OCI-LY7 (cell line): ENCODE data around the gene SMIM27. TPM values are rescaled to one million over a fixed set of nuclear protein-coding genes. Genes with fewer than 3 reads are reported as not detected.

Experiments
- Bru-seq: library from RNA; stranded (reverse); fragments of 400-500 nt; gene quantifications from one replicate; lab custom pipeline; 2021; lab: Mats Ljungman, UMichigan
- BruChase-seq, 2 experiments: library from RNA; stranded (reverse); fragments of 400-500 nt; gene quantifications; one replicate each; lab custom pipeline; 2021; lab: Mats Ljungman, UMichigan
- BruUV-seq: library from RNA; stranded (reverse); fragments of 400-500 nt; replicated peaks from 2 replicates; lab custom pipeline; 2021; lab: Mats Ljungman, UMichigan
- CTCF ChIA-PET: fragments of 300-600 bp; sonication (Branson Sonifier 250); formaldehyde crosslinking; loops from one replicate; lab custom pipeline; 2022; ENCODE audit warnings: antibody characterized with exemption; ENCODE audit not compliant: unreplicated experiment; lab: Charles Lee
- POLR2A ChIA-PET: fragments of 300-600 bp; sonication (Branson Sonifier 250); formaldehyde crosslinking; loops from one replicate; lab custom pipeline; 2022; ENCODE audit warnings: antibody characterized with exemption; lab: Charles Lee
- DNase-seq: peaks from one replicate; pipeline ENCODE4 v3.0.0-alpha.2; 2015; ENCODE audit warnings: low spot score
- H2AFZ ChIP-seq: fragments of 200-600 bp; sonication (generic), shearing (Covaris generic); 2 replicates; pipeline ENCODE4 v1.6.1; 2014; ENCODE audit warnings: mild to moderate bottlenecking, antibody characterized with exemption, low read length, moderate library complexity
- H3K27ac ChIP-seq: fragments of 200-600 bp; sonication (generic); 2 replicates; pipeline ENCODE4 v1.5.1; 2014; ENCODE audit warnings: mixed run types, low read depth, mild to moderate bottlenecking, moderate library complexity, low read length, inconsistent platforms; ENCODE audit not compliant: poor library complexity, severe bottlenecking
- H3K36me3 ChIP-seq: fragments of 200-600 bp; sonication (generic); 2 replicates; pipeline ENCODE4 v1.6.1; 2014; ENCODE audit warnings: mild to moderate bottlenecking, antibody characterized with exemption, low read length, moderate library complexity, mixed read lengths; ENCODE audit not compliant: insufficient read depth
- H3K4me1 ChIP-seq: fragments of 200-600 bp; sonication (generic); 2 replicates; pipeline ENCODE4 v1.5.1; 2014; ENCODE audit warnings: mild to moderate bottlenecking, low read length; ENCODE audit not compliant: insufficient read depth, poor library complexity, severe bottlenecking
- H3K4me2 ChIP-seq: fragments of 200-600 bp; sonication (generic); 2 replicates; pipeline ENCODE4 v1.6.1; 2014; ENCODE audit warnings: mild to moderate bottlenecking, low read length
- H3K4me3 ChIP-seq: fragments of 200-600 bp; sonication (generic); 2 replicates; pipeline ENCODE4 v1.5.1; 2014; ENCODE audit warnings: mild to moderate bottlenecking, low read depth, low read length; ENCODE audit not compliant: poor library complexity, severe bottlenecking
- H3K79me2 ChIP-seq: fragments of 200-600 bp; sonication (generic); 2 replicates; pipeline ENCODE4 v1.6.1; 2016; ENCODE audit warnings: low read depth, mild to moderate bottlenecking, low read length, moderate library complexity, mixed read lengths; ENCODE audit not compliant: insufficient read depth
- H3K9me2 ChIP-seq: fragments of 200-600 bp; sonication (generic); 2 replicates; pipeline ENCODE4 v1.6.1; 2016; ENCODE audit warnings: mild to moderate bottlenecking, low read length, mixed read lengths; ENCODE audit not compliant: insufficient read depth
- H3K9me3 ChIP-seq: fragments of 200-600 bp; sonication (generic); 2 replicates; pipeline ENCODE4 v1.6.1; 2014; ENCODE audit warnings: mild to moderate bottlenecking, mixed run types, low read length, mixed read lengths
- H4K20me1 ChIP-seq: fragments of 200-600 bp; sonication (generic); 2 replicates; pipeline ENCODE4 v1.6.1; 2014; ENCODE audit warnings: mild to moderate bottlenecking, antibody characterized with exemption, low read length, moderate library complexity, mixed read lengths; ENCODE audit not compliant: insufficient read depth
- CTCF ChIP-seq: fragments of 200-600 bp; sonication (generic); conservative IDR thresholded peaks from 2 replicates; pipeline ENCODE4 v1.5.1; 2014; ENCODE audit warnings: mild to moderate bottlenecking, antibody characterized with exemption, low read length, moderate library complexity, mixed read lengths
- EZH2phosphoT487 ChIP-seq: fragments of 200-600 bp; sonication (generic); IDR thresholded peaks from 2 replicates; pipeline ENCODE4 v1.6.1; 2018; ENCODE audit warnings: low read depth, borderline replicate concordance, mild to moderate bottlenecking, mixed run types, antibody characterized with exemption, low read length, moderate library complexity, mixed read lengths
- intact Hi-C: fragments of 100-400 bp; cut with micrococcal nuclease; formaldehyde crosslinking; loops from one replicate; pipeline ENCODE4 v1.10.0; 2022; ENCODE audit not compliant: unreplicated experiment
- long read RNA-seq: library from polyadenylated mRNA; stranded (forward); transcript quantifications from one replicate; pipeline ENCODE4 v2.0.0, GENCODE V29; 2022
- total RNA-seq, 2 experiments: library from RNA; depleted of rRNA in 1 of 2; stranded (reverse); fragments of >200 nt in 1 of 2; shearing (Covaris generic) in 1 of 2; gene quantifications; 2 replicates each; pipeline ENCODE4 v1.2.3, GENCODE V29; 2014 to 2022

The SMIM27 gene
- total RNA-seq (2014; rRNA removed; shearing (Covaris generic)) (17.6 and 19.5 TPM in 2 replicates), total RNA-seq (2022) (21.2 and 36.6 TPM in 2 replicates), Bru-seq, nascent RNA (percentile 47 among the genes with signal in this experiment), BruChase-seq, experiment 1, labeled RNA remaining after a 6-hour chase (percentile 41 among the genes with signal in this experiment), BruChase-seq, experiment 2, labeled RNA remaining after a 2-hour chase (percentile 41 among the genes with signal in this experiment)
- long read RNA-seq, partial matches to known transcripts, result 68 of 79 reads
- long read RNA-seq, other reads (novel, unspliced or antisense), result 6 of 79 reads

GRCh38 chr9:32552172-32552872, at the start of gene SMIM27, which contains the start of gene TOPORS:
Gene SMIM27, plus strand, starts transcription at chr9:32552327. Its CDS starts 108 bp downstream, at chr9:32552435.
Gene TOPORS, minus strand, starts transcription at chr9:32552586. Its CDS starts 150 bp downstream, at chr9:32552436.
- TF ChIP-seq CTCF, result 0 out of 2 replicates have a peak, but pooled peaks have one; percentile 37
- TF ChIP-seq EZH2phosphoT487, result no peak
- peak; percentile 94 for DNase-seq
- H4K20me1 ChIP-seq, result no peaks in the 10 kb centered on the region
- H2AFZ ChIP-seq, result peak within 1 kb of the TSS; percentile 82
- peak within 1 kb of the TSS; percentile 82 for H3K4me3 ChIP-seq
- BruUV-seq, result TSS peak; percentile 82
- H3K9me2 ChIP-seq, result no peaks in the 10 kb centered on the region
- H3K9me3 ChIP-seq, result no peaks in the 10 kb centered on the region
- CTCF ChIA-PET, result interaction anchor here (1.1 kb wide), 1 partner anchor 20 kb away, joined by 3 read pairs; no protein-coding TSS in a partner anchor
- peak within 1 kb of the TSS; percentile 87 for H3K4me2 ChIP-seq
- H3K4me1 ChIP-seq, result peaks cover 21% of the 10 kb centered on the region
- POLR2A ChIA-PET, result interaction anchor here (0.6 to 3.1 kb wide), 6 partner anchors 11 to 1627 kb away, joined by 3 to 14 read pairs (median 4); partner anchors contain the start of gene RIGI
- H3K27ac ChIP-seq, result peak within 1 kb of the TSS; percentile 89
- peaks cover 23% of the 10 kb centered on the region; the same call in 1 of the 2 replicates for H3K36me3 ChIP-seq
- intact Hi-C loops, result loop anchor here (1.0 kb wide), 1 partner anchor 20 kb away; no protein-coding TSS in a partner anchor
- H3K79me2 ChIP-seq, result peaks cover 56% of the 10 kb centered on the region

GRCh38 chr9:32502464-32502863, 49.7 kb upstream of the SMIM27 start:
- Histone ChIP-seq H3K9me2 (no peaks in the 10 kb centered on the region), H4K20me1 (no peaks in the 10 kb centered on the region), H3K36me3 (no peaks in the 10 kb centered on the region), H3K4me2 (no peak overlapping the region), H3K9me3 (no peaks in the 10 kb centered on the region), H3K79me2 (no peaks in the 10 kb centered on the region), H2AFZ (no peak overlapping the region), H3K4me1 (no peaks in the 10 kb centered on the region), H3K4me3 (no peak overlapping the region), H3K27ac (no peak overlapping the region)
- POLR2A ChIA-PET, result no interaction called here
- intact Hi-C loops, result no loop called here
- TF ChIP-seq EZH2phosphoT487, result no peak
- TF ChIP-seq CTCF, result no peak
- BruUV-seq, result no TSS peak
- no peak for DNase-seq
- CTCF ChIA-PET, result no interaction called here
